Cardiac muscle cell (in vitro differentiated cells and primary cell): ENCODE results near the gene TMUB2. TPM values are rescaled to one million over a fixed set of nuclear protein-coding genes. Genes with fewer than 3 reads are reported as not detected.

Experiments used
- DNase-seq, 2 donors: peaks; one replicate each; pipeline versions ENCODE4 v3.0.0 to v3.0.0-alpha.2; 2010 to 2017; ENCODE audit warnings: low read depth in 1 of 2, low spot score in 1 of 2
- H3K27ac ChIP-seq: fragments of 200-600 bp; sonication (generic); 2 replicates; pipeline ENCODE4 v1.5.1; 2016
- H3K27me3 ChIP-seq: fragments of 200-600 bp; sonication (generic); 2 replicates; pipeline ENCODE4 v1.6.0; 2016; ENCODE audit warnings: control low read depth
- H3K36me3 ChIP-seq: fragments of 200-600 bp; sonication (generic); 2 replicates; pipeline ENCODE4 v1.5.1; 2016; ENCODE audit warnings: control low read depth
- H3K4me1 ChIP-seq: fragments of 200-600 bp; sonication (generic); 2 replicates; pipeline ENCODE4 v1.8.1; 2017; ENCODE audit warnings: low read depth, mild to moderate bottlenecking, mixed run types
- H3K4me3 ChIP-seq: fragments of 200-600 bp; sonication (generic); 2 replicates; pipeline ENCODE4 v1.5.1; 2016; ENCODE audit warnings: mild to moderate bottlenecking
- H3K9me3 ChIP-seq: fragments of 200-600 bp; sonication (generic); 2 replicates; pipeline ENCODE4 v1.5.1; 2017; ENCODE audit warnings: low read depth, mild to moderate bottlenecking, control low read depth
- polyA plus RNA-seq: library from polyadenylated mRNA; unstranded; fragments of >200 nt; fragmentation: Nextera tagmentation; extraction: Ambion mirVana; gene quantifications from 2 replicates; pipeline ENCODE4 v1.2.1, GENCODE V29; 2016
- total RNA-seq: library from RNA; depleted of rRNA; stranded (reverse); fragments of >200 nt; gene quantifications from 2 replicates; pipeline ENCODE4 v1.2.3, GENCODE V29; 2016
- TF ChIP-seq, protein P1 (sequence below): IDR thresholded peaks from 2 replicates; pipeline ENCODE4 v1.5.1; 2012; ENCODE audit warnings: low read depth, mild to moderate bottlenecking, low read length

Gene TMUB2
- total and polyA plus RNA-seq, 2 experiments from 2014 or later, result 40.5 to 43.9 TPM

DNA sequence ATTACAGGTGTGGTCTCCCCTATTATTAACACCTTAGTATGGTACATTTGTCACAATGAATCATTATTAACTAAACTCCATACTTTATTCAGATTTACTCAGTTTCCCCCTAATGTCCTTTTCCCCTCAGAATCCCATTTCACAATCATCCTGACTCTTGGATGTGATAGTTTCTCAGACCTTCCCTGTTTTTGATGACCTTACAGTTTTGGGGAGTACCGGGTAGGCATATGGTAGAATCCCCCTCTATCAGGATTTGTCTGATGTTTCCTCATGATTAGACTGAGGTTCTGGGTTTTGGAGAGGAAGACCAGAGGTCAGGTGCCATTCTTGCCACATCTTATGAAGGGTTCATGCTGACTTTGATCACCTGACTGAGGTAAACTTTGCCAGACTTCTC is 22.3 kb upstream of the TMUB2 start:
- no peaks in the 10 kb centered on the region for H3K9me3 ChIP-seq
- H3K27me3 ChIP-seq, result no peaks in the 10 kb centered on the region
- no peak overlapping the region for H3K27ac ChIP-seq
- no peak overlapping the region for H3K4me3 ChIP-seq
- TF ChIP-seq, protein P1, sequence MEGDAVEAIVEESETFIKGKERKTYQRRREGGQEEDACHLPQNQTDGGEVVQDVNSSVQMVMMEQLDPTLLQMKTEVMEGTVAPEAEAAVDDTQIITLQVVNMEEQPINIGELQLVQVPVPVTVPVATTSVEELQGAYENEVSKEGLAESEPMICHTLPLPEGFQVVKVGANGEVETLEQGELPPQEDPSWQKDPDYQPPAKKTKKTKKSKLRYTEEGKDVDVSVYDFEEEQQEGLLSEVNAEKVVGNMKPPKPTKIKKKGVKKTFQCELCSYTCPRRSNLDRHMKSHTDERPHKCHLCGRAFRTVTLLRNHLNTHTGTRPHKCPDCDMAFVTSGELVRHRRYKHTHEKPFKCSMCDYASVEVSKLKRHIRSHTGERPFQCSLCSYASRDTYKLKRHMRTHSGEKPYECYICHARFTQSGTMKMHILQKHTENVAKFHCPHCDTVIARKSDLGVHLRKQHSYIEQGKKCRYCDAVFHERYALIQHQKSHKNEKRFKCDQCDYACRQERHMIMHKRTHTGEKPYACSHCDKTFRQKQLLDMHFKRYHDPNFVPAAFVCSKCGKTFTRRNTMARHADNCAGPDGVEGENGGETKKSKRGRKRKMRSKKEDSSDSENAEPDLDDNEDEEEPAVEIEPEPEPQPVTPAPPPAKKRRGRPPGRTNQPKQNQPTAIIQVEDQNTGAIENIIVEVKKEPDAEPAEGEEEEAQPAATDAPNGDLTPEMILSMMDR, result no peak
- no peaks in the 10 kb centered on the region for H3K36me3 ChIP-seq
- H3K4me1 ChIP-seq, result peaks cover 2% of the 10 kb centered on the region
- DNase-seq, result no peak

DNA sequence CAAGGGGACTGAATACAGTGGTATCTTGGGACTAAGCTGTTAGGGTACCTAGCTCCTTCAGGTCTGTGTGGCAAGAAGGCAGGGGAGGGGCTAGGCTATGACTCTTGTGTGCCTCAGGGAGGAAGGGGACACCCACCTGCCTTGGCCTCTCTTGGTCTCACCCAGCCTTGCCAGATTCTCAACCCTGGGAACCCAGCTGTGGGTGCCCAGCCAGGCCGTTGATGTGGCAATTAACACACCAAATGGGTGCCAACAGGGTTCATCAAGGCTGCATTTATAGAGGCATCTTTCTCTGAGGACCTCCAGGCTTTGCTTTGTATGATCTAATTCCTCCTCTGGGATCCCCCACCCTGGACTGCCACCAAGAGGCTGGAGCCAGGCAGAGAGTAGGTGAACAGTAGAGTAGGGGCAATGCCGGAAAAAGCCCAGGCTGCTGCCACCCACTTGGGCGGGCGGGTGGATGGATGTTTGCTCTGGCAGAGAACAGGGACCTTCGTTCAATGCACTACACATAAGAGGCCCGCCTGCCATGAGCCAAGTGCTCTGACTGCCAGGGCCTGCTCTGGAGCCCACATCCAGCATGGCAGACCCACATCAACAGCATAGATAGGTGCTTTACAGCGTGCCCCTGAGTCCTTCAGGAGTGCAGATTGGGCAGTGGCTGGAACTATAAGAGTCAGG is 19.5 kb upstream of the TMUB2 start:
- no peak for DNase-seq
- TF ChIP-seq, protein P1, result no peak
- no peak overlapping the region for H3K4me3 ChIP-seq
- H3K4me1 ChIP-seq, result peaks cover 16% of the 10 kb centered on the region
- H3K27me3 ChIP-seq, result no peaks in the 10 kb centered on the region
- no peaks in the 10 kb centered on the region for H3K36me3 ChIP-seq
- no peak overlapping the region for H3K27ac ChIP-seq
- no peaks in the 10 kb centered on the region for H3K9me3 ChIP-seq

DNA sequence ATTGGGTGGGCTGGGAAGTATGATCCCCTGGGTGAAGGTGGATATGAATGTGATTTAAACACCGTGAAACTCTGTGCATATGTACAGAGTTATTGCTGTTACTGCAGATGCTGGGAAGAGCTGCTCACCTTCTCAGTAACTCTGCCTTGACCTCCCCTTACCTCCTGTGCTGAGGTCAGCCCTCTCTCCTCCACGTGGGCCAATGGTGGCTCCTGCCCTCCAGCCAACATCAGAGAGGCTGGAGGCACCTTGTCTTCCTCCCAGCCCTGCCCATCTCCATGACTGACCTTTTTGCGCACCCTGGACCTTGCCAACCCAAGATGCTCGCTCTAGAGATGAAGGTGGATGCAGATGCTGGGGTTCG is 16.7 kb upstream of the TMUB2 start:
- TF ChIP-seq, protein P1, result no peak
- Histone ChIP-seq H3K27me3 (no peaks in the 10 kb centered on the region), H3K4me1 (peaks cover 16% of the 10 kb centered on the region), H3K9me3 (no peaks in the 10 kb centered on the region), H3K36me3 (no peaks in the 10 kb centered on the region), H3K27ac (peak overlapping the region; percentile 96), H3K4me3 (no peak overlapping the region)
- no peak for DNase-seq

DNA sequence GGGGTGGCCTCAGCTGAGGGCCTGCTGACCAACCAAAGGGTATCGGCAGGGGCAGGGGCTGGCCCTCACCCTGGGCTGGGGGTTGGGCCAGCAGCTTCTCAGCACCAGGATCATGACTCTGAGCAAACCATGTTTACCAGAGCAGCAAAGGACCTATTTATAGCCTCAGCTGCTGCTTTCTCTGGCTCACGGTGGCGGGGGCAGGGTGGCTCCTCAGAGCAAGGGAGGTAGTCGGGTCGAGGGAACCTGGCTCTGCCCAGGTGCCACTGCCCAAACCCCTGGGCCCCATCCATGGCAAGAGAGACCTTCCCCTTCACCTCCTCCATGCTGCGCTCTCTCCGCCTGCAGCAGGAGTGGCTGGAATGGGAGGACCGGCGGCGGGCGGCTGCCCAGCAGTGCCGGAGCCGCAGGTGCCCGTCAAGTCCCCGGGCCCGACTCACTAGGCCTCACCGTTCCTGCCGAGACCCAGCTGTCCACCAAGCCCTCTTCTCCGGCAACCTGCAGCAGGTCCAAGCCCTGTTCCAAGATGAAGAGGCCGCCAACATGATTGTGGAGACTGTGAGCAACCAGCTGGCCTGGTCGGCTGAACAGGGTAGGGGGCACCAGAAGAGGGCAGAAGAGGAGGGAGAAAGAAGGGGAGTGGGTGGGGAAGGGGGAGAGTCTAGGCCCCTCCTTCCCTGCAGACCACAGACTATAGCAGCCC is 16.1 kb upstream of the TMUB2 start, which contains the start of gene ASB16:
Gene ASB16, plus strand, starts transcription at position 206 of the 703 bp plus-strand sequence. Its CDS starts 86 bp downstream, at position 292.
- Histone ChIP-seq H3K4me3 (no peak within 1 kb of the TSS), H3K9me3 (no peaks in the 10 kb centered on the region), H3K36me3 (peaks cover 3% of the 10 kb centered on the region), H3K27ac (peak within 1 kb of the TSS; percentile 96), H3K4me1 (peaks cover 16% of the 10 kb centered on the region), H3K27me3 (no peaks in the 10 kb centered on the region)
- peak in 1 of 2 donors; percentile 87 for DNase-seq
- TF ChIP-seq, protein P1, result no peak

DNA sequence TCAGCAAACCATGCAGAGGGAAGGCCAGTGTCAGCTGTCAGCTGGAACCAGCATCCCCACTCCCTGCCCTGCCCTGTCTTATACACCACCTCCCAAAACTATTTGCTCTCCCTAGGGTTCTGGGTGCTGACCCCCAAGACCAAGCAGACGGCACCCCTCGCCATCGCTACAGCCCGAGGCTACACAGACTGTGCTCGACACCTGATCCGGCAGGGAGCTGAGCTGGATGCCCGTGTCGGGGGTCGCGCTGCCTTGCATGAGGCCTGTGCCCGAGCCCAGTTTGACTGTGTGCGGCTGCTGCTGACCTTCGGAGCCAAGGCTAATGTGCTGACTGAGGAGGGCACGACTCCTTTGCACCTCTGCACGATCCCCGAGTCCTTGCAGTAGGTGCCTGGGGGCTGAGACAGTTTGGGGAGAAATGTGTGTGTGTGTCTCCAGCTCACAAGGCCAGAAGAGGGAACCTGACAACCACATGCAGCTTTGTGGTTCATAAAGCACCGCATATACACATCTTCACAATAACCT is 14.8 kb upstream of the TMUB2 start:
- peaks cover 16% of the 10 kb centered on the region for H3K4me1 ChIP-seq
- H3K4me3 ChIP-seq, result no peak overlapping the region
- DNase-seq, result no peak
- TF ChIP-seq, protein P1, result no peak
- H3K27ac ChIP-seq, result peak overlapping the region; percentile 96
- peaks cover 4% of the 10 kb centered on the region for H3K36me3 ChIP-seq
- no peaks in the 10 kb centered on the region for H3K27me3 ChIP-seq
- no peaks in the 10 kb centered on the region for H3K9me3 ChIP-seq
